OCI-LY3 (cell line): ENCODE data around the gene GFI1B.
"Not testable (repeated sequence)": the region's sequence is repeated elsewhere in the genome, so short reads cannot be mapped to it uniquely, and the experiment has no call there.

Source experiments
- H2AFZ ChIP-seq: fragments of 200-600, 300-600 bp; shearing (Covaris generic); 2 replicates; pipeline ENCODE4 v1.6.0; 2014; ENCODE audit warnings: antibody characterized with exemption, low read depth, low read length
- H3K27ac ChIP-seq: fragments of 200-600, 300-600 bp; sonication (generic); 2 replicates; pipeline ENCODE4 v1.5.1; 2014; ENCODE audit warnings: mild to moderate bottlenecking, low read length, moderate library complexity, mixed read lengths
- H3K27me3 ChIP-seq: fragments of 200-600, 300-600 bp; sonication (generic); 2 replicates; pipeline ENCODE4 v1.6.1; 2014; ENCODE audit warnings: low read depth, low read length, mixed read lengths
- H3K36me3 ChIP-seq: fragments of 200-600, 300-600 bp; sonication (generic); replicated peaks from 2 replicates; pipeline ENCODE3; 2014; ENCODE audit warnings: low read depth, low read length, mixed read lengths
- H3K4me1 ChIP-seq: fragments of 300-600, 200-600 bp; sonication (generic); 2 replicates; pipeline ENCODE4 v1.6.1; 2014; ENCODE audit warnings: low read length, mixed read lengths
- H3K4me2 ChIP-seq: fragments of 200-600, 300-600 bp; sonication (generic); 2 replicates; pipeline ENCODE4 v1.6.1; 2014; ENCODE audit warnings: low read length, mixed read lengths
- H3K4me3 ChIP-seq: fragments of 300-600, 200-600 bp; sonication (generic); 2 replicates; pipeline ENCODE4 v1.5.1; 2014; ENCODE audit warnings: antibody characterized with exemption, mild to moderate bottlenecking, low read length, moderate library complexity
- H3K79me2 ChIP-seq: fragments of 300-600, 200-600 bp; shearing (Covaris generic); 2 replicates; pipeline ENCODE4 v1.6.1; 2014; ENCODE audit warnings: mild to moderate bottlenecking, low read length, mixed read lengths
- H3K9ac ChIP-seq: fragments of 300-600, 200-600 bp; shearing (Covaris generic); 2 replicates; pipeline ENCODE4 v1.6.0; 2014; ENCODE audit warnings: mild to moderate bottlenecking, low read length, moderate library complexity
- H3K9me3 ChIP-seq: fragments of 200-600, 300-600 bp; shearing (Covaris generic); 2 replicates; pipeline ENCODE4 v1.6.1; 2014; ENCODE audit warnings: low read length, mixed read lengths; ENCODE audit not compliant: insufficient read depth
- H4K20me1 ChIP-seq: fragments of 200-600, 300-600 bp; sonication (generic); 2 replicates; pipeline ENCODE4 v1.6.1; 2016; ENCODE audit warnings: low read length, mixed read lengths; ENCODE audit not compliant: insufficient read depth
- CTCF ChIP-seq: fragments of 200-600, 300-600 bp; sonication (generic); IDR thresholded peaks from 2 replicates; pipeline ENCODE4 v1.5.1; 2014; ENCODE audit warnings: antibody characterized with exemption, low read length, low read depth
- EZH2phosphoT487 ChIP-seq: fragments of 200-600 bp; shearing (Covaris generic); IDR thresholded peaks from 2 replicates; pipeline ENCODE4 v1.6.1; 2018; ENCODE audit warnings: antibody characterized with exemption, mixed run types, low read depth

The GFI1B gene

GRCh38 chr9:132986640-132987620 lies 8.4 kb downstream of the GFI1B start:
- no peak overlapping the region for H2AFZ ChIP-seq
- H3K4me2 ChIP-seq = no peak overlapping the region
- no peak overlapping the region for H3K9ac ChIP-seq
- H4K20me1 ChIP-seq = no peaks in the 10 kb centered on the region
- no peaks in the 10 kb centered on the region for H3K36me3 ChIP-seq
- H3K27ac ChIP-seq = no peak overlapping the region
- no peak for TF ChIP-seq CTCF
- H3K79me2 ChIP-seq = no peaks in the 10 kb centered on the region
- H3K4me3 ChIP-seq = no peak overlapping the region
- H3K27me3 ChIP-seq = peaks cover 13% of the 10 kb centered on the region
- no peaks in the 10 kb centered on the region for H3K9me3 ChIP-seq
- H3K4me1 ChIP-seq = peaks cover 11% of the 10 kb centered on the region

GRCh38 chr9:132988244-132989013 lies 9.9 kb downstream of the GFI1B start:
- no peak overlapping the region for H2AFZ ChIP-seq
- no peak for TF ChIP-seq EZH2phosphoT487
- no peak for TF ChIP-seq CTCF
- no peaks in the 10 kb centered on the region for H4K20me1 ChIP-seq
- no peaks in the 10 kb centered on the region for H3K79me2 ChIP-seq
- no peak overlapping the region for H3K4me2 ChIP-seq
- no peak overlapping the region for H3K4me3 ChIP-seq
- H3K27me3 ChIP-seq = peaks cover 24% of the 10 kb centered on the region
- no peaks in the 10 kb centered on the region for H3K9me3 ChIP-seq
- H3K27ac ChIP-seq = no peak overlapping the region
- H3K9ac ChIP-seq = no peak overlapping the region
- H3K4me1 ChIP-seq = no peaks in the 10 kb centered on the region
- no peaks in the 10 kb centered on the region for H3K36me3 ChIP-seq

- TF ChIP-seq EZH2phosphoT487 (no peak), CTCF (no peak)
- Histone ChIP-seq H3K4me2 (no peak overlapping the region), H3K9me3 (no peaks in the 10 kb centered on the region), H3K9ac (no peak overlapping the region), H3K36me3 (no peaks in the 10 kb centered on the region), H3K4me3 (no peak overlapping the region), H3K27me3 (peaks cover 26% of the 10 kb centered on the region), H3K79me2 (no peaks in the 10 kb centered on the region), H3K27ac (no peak overlapping the region), H4K20me1 (no peaks in the 10 kb centered on the region), H2AFZ (no peak overlapping the region), H3K4me1 (no peaks in the 10 kb centered on the region)
Observed at GRCh38 chr9:132989014-132989310, 10.5 kb downstream of the GFI1B start.

- no peaks in the 10 kb centered on the region for H3K4me1 ChIP-seq
- TF ChIP-seq EZH2phosphoT487 = no peak
- TF ChIP-seq CTCF = no peak
- H3K4me2 ChIP-seq = no peak overlapping the region
- H3K79me2 ChIP-seq = no peaks in the 10 kb centered on the region
- no peaks in the 10 kb centered on the region for H3K36me3 ChIP-seq
- no peaks in the 10 kb centered on the region for H3K9me3 ChIP-seq
- H3K27ac ChIP-seq = no peak overlapping the region
- H3K27me3 ChIP-seq = peaks cover 31% of the 10 kb centered on the region
- no peaks in the 10 kb centered on the region for H4K20me1 ChIP-seq
- H3K4me3 ChIP-seq = no peak overlapping the region
- no peak overlapping the region for H2AFZ ChIP-seq
- H3K9ac ChIP-seq = no peak overlapping the region
Observed at GRCh38 chr9:132989414-132989996, 11.0 kb downstream of the GFI1B start.

GRCh38 chr9:132989998-132990557 lies 11.6 kb downstream of the GFI1B start:
- not testable (repeated sequence) for H4K20me1 ChIP-seq, H3K36me3 ChIP-seq, H3K4me1 ChIP-seq, H3K9me3 ChIP-seq, H3K79me2 ChIP-seq, H2AFZ ChIP-seq, H3K27ac ChIP-seq, H3K4me2 ChIP-seq, H3K4me3 ChIP-seq, H3K9ac ChIP-seq
- H3K27me3 ChIP-seq = peaks cover 37% of the 10 kb centered on the region
